ENCODE measurements around the gene POU2F1.

GRCh38 chr1:167248707-167249642 is 28.3 kb downstream of the POU2F1 start:
- TF ChIP-seq CTCF (IDR thresholded peaks at IDR 0.05) = no peak
- no peak for TF ChIP-seq POLR2A (IDR thresholded peaks at IDR 0.05)
